EH (cell line): ENCODE results near the gene GNG7.
A peak's percentile ranks its signal among the peaks of the same experiment; 100 is the strongest.

Experiments used
- DNase-seq: peaks from one replicate; pipeline ENCODE4 v3.0.0-alpha.2; 2015; ENCODE audit warnings: low read depth

GNG7 gene

GRCh38 chr19:2462635-2463421 lies 239.7 kb downstream of the GNG7 start:
- peak; percentile 95 for DNase-seq

- peak; percentile 75 for DNase-seq
These were observed 240.5 kb downstream of the GNG7 start for GRCh38 chr19:2461751-2462634.
